GM12875 (cell line): ENCODE results near the gene ATF5.

Source experiments
- H3K4me3 ChIP-seq: one replicate; pipeline ENCODE4 v1.5.1; 2011; ENCODE audit warnings: low read depth, low read length, control low read depth
- TF ChIP-seq, protein P1 (sequence below): IDR thresholded peaks from 2 replicates; pipeline ENCODE4 v1.5.1; 2011; ENCODE audit warnings: low read depth, mild to moderate bottlenecking, control low read depth, inconsistent platforms, low read length, moderate library complexity, borderline replicate concordance; ENCODE audit not compliant: insufficient read depth

The ATF5 gene

DNA sequence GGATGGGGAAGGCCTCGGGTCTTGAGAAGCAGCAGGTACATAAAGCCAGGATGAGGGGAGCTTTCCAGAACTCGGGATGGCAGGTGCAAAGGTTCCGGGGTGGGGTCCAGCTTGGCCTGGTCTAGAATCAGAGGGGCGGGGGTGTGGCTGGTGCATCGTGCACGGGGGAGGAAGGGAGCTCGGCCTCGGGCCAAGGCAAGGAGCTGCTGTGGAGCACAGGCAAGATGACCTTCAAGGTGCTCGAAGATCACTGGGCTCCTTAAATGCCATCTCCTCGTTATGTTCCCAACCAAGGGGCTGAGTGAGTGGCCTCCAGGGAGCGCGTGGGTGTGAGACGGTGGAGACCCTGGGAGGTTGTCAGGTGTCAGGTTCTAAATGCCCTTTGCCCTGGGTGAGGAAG is 48.1 kb downstream of the ATF5 start:
- TF ChIP-seq, protein P1, sequence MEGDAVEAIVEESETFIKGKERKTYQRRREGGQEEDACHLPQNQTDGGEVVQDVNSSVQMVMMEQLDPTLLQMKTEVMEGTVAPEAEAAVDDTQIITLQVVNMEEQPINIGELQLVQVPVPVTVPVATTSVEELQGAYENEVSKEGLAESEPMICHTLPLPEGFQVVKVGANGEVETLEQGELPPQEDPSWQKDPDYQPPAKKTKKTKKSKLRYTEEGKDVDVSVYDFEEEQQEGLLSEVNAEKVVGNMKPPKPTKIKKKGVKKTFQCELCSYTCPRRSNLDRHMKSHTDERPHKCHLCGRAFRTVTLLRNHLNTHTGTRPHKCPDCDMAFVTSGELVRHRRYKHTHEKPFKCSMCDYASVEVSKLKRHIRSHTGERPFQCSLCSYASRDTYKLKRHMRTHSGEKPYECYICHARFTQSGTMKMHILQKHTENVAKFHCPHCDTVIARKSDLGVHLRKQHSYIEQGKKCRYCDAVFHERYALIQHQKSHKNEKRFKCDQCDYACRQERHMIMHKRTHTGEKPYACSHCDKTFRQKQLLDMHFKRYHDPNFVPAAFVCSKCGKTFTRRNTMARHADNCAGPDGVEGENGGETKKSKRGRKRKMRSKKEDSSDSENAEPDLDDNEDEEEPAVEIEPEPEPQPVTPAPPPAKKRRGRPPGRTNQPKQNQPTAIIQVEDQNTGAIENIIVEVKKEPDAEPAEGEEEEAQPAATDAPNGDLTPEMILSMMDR: no peak

DNA sequence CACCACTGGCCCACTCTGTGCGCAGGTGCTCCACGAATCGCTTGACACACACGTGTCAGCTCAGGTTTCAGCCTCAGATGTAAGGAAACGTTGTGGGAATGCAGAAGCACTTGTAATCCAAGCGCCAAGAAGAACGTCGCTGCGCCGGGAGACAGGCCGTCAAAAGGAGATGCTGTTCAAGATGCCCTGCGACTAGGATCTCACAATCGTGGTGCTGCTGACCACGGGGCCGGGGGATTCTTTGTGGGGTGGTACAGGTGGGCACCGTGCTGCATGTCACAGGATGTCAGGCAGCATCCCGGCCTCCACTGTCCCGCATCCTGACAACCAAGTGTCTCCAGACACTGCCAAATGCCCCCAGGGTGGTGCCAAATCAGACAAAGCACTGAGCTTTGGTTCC is 48.9 kb downstream of the ATF5 start:
- TF ChIP-seq, protein P1: no peak
- H3K4me3 ChIP-seq: no peak overlapping the region

More for the DNA sequence above, 48.1 kb downstream of the ATF5 start:
- no peak overlapping the region for H3K4me3 ChIP-seq

DNA sequence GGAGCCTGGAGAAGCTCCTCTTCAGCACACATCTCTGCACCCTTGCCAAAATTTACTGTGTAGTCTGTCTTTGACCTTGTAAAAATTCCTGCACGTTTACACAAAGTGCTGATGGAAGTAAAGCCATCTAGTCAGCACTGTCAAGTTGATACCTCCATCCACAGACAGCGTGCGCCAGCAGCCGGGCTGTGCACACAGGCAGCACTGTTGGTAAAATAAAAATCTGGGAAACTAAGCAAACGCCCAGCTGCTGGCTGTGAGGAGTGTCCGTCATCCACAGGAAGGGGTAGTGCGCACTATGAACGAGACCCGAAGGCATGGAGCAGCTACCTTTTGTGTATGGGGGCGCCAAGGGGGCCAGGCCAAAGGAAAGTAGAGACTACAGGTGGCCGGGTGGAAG is 49.3 kb downstream of the ATF5 start:
- H3K4me3 ChIP-seq: no peak overlapping the region
- TF ChIP-seq, protein P1: no peak

DNA sequence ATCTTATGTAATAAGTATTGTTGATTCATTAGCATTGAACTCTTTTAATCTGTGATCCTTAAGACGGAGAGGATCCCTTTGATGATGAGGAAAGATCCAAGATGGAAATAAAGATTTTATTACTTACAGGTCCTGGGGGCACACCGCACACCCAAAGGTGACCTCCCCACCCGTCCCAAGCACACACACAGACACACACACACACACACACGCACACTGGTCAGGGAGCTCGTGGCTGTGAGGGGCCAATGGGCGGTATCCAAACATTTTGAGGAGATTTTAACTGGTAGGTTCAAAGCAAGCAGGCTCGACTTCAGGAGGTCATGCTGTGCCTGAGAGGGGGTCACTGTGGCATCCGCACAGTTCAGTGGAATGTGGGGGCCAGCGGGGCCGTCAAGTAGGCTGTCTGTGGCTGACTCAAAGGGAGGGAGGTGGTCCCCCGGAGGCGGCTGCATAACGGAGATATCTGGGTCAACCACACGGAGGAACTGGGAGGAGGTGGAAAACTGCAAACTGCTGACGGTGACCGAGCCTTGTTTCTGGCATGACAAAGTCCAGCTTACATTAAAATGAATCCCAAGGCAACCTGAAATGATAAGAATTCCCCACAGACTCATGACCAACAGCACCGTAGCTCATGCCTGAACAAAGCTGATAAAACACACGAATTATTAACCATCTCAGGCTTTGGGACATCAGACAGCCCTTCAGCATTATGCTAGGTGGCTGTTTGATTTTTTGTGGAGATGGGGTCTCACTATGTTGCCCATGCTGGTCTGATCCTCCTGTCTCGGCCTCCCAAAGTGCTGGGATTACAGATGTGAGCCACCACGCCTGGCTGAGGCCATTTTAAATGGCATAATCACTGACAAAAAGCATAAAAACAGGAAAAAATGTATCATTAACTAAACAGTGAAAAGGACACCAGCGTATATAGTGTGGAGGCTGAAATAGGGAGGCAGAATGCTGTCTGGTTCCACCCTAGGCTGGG is 52.9 kb downstream of the ATF5 start:
- H3K4me3 ChIP-seq: no peak overlapping the region
- TF ChIP-seq, protein P1: no peak
